ENCODE results near the gene ZNF423. TPM values are rescaled to one million over a fixed set of nuclear protein-coding genes. Genes with fewer than 3 reads are reported as not detected.

The ZNF423 gene
- total and polyA plus RNA-seq, 7 donors, result 0.69 to 19.7 (median 3.6) TPM

DNA sequence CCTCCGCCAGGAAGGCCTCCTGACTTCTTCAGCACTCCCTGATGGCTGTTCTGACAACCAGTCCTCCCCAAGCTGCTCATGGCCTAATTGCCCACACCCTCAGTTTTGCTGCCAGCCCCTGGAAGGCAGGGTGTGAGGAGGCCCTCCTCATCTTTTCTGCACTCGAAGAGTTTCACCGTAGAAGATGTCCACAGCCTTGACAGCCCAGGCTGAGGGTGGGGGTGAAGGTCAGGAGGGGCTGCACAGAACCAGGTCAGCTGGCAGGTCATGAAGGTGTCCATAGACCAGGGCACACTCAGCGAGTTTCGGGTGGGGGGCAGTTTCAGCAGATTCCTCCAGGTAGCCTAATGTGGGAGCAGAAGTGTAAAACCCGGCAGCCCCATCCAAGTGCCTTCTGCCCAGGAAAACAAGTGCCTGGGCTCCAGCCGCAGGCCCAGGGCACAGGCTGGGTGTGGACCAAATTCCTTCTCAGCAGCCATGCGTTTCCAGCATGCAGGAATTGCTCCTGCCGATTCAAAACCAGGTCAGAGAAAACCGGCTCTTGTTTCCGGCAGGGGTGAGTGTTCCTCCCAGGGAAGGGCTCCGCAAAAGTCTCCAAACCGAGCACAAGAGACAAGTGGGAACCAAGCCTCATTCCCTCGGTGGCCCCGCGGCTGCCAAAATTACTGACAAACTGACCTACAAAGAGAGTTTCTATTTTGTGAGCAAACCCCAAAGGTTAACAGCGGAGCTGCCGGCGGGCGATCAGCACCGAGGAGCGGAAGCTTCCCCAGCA lies 253.5 kb downstream of the ZNF423 start:
- Histone ChIP-seq H3K4me3 (no peak overlapping the region), H3K4me1 (peaks cover 0 to 12% (median 0%) of the 10 kb centered on the region in 4 donors), H3K9me3 (no peaks in the 10 kb centered on the region), H3K36me3 (no peaks in the 10 kb centered on the region), H3K27ac (no peak overlapping the region), H3K27me3 (no peaks in the 10 kb centered on the region)
- intact Hi-C loops (cut with DNase I), result no loop called here
- WGBS, 2 donors, result 85 to 93% methylated on average over 22 of the region's 22 CpGs
- TF ChIP-seq EP300 (IDR thresholded peaks at IDR 0.05), result no peak
- TF ChIP-seq, protein P1, sequence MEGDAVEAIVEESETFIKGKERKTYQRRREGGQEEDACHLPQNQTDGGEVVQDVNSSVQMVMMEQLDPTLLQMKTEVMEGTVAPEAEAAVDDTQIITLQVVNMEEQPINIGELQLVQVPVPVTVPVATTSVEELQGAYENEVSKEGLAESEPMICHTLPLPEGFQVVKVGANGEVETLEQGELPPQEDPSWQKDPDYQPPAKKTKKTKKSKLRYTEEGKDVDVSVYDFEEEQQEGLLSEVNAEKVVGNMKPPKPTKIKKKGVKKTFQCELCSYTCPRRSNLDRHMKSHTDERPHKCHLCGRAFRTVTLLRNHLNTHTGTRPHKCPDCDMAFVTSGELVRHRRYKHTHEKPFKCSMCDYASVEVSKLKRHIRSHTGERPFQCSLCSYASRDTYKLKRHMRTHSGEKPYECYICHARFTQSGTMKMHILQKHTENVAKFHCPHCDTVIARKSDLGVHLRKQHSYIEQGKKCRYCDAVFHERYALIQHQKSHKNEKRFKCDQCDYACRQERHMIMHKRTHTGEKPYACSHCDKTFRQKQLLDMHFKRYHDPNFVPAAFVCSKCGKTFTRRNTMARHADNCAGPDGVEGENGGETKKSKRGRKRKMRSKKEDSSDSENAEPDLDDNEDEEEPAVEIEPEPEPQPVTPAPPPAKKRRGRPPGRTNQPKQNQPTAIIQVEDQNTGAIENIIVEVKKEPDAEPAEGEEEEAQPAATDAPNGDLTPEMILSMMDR (IDR thresholded peaks at IDR 0.05), result no peak
- TF ChIP-seq POLR2A (IDR thresholded peaks at IDR 0.05), result no peak
- no peak for TF ChIP-seq POLR2AphosphoS5 (IDR thresholded peaks at IDR 0.05)
- no peak for DNase-seq

DNA sequence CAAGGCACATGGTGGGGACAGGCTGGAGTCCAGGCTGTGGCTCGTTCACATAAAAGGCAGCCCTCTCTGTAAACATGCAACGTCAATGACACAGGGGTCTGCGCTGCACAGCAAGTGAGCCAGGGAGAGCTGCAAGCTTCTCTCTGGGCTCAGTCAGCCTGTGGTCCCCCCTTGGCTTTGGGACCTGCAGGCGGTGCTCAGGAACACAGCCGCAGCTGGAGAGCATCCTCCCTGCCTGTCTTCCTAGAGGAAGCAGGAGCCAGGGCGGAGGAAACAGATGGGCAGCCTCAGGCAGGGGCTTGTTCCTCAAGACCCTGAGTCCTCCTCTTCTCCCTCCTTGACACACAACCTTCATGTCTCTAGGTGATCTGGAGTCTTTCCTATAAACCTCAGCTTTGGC lies 254.3 kb downstream of the ZNF423 start:
- no peak overlapping the region for H3K4me3 ChIP-seq
- TF ChIP-seq EP300 (IDR thresholded peaks at IDR 0.05) (no peak), POLR2A (IDR thresholded peaks at IDR 0.05) (no peak), POLR2AphosphoS5 (IDR thresholded peaks at IDR 0.05) (no peak)
- TF ChIP-seq, protein P1 (IDR thresholded peaks at IDR 0.05), result no peak
- WGBS, 2 donors, result 65 to 78% methylated on average over 6 of the region's 6 CpGs
- no peaks in the 10 kb centered on the region for H3K9me3 ChIP-seq
- DNase-seq, result no peak
- intact Hi-C loops (cut with DNase I), result no loop called here
- no peaks in the 10 kb centered on the region for H3K27me3 ChIP-seq
- H3K36me3 ChIP-seq, result no peaks in the 10 kb centered on the region
- no peak overlapping the region for H3K27ac ChIP-seq
- peaks cover 0 to 20% (median 5%) of the 10 kb centered on the region in 4 donors for H3K4me1 ChIP-seq

GRCh38 chr16:49600976-49601375 lies 254.9 kb downstream of the ZNF423 start:
- H3K9me3 ChIP-seq, result no peaks in the 10 kb centered on the region
- no peak overlapping the region for H3K27ac ChIP-seq
- H3K27me3 ChIP-seq, result no peaks in the 10 kb centered on the region
- H3K36me3 ChIP-seq, result no peaks in the 10 kb centered on the region
- 95 to 96% methylated on average over 8 of the region's 8 CpGs for WGBS, 2 donors
- H3K4me1 ChIP-seq, result peaks cover 0 to 23% (median 10%) of the 10 kb centered on the region in 4 donors
- intact Hi-C loops (cut with DNase I), result no loop called here
- TF ChIP-seq, protein P1 (IDR thresholded peaks at IDR 0.05), result no peak
- H3K4me3 ChIP-seq, result no peak overlapping the region
- no peak for DNase-seq

DNA sequence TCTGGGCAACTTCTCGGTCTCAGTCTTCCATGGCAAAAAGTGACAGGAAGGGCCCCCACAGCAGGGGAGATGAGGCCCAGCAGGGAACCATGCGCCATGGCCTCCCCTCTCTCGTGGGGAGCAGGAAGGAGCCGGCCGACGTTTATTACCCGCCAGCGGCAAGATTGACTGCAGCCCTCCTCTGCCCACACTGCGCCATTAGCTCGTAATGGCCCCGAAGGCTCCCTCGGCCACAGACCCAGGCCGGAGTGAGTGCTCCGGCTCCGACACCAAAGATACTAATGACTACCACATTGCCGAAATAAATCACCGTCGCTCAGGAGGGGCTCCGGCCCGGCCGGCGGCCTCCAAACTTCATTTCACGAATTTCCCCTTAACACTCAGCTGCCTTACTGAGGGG lies 255.4 kb downstream of the ZNF423 start:
- Histone ChIP-seq H3K4me3 (no peak overlapping the region), H3K4me1 (peaks cover 0 to 23% (median 11%) of the 10 kb centered on the region in 4 donors), H3K9me3 (no peaks in the 10 kb centered on the region), H3K27me3 (no peaks in the 10 kb centered on the region), H3K36me3 (no peaks in the 10 kb centered on the region), H3K27ac (no peak overlapping the region)
- 92 to 96% methylated on average over 23 of the region's 23 CpGs for WGBS, 2 donors
- no peak for DNase-seq
- intact Hi-C loops (cut with DNase I), result no loop called here
- TF ChIP-seq, protein P1 (IDR thresholded peaks at IDR 0.05), result no peak
- TF ChIP-seq EP300 (IDR thresholded peaks at IDR 0.05) (no peak), POLR2A (IDR thresholded peaks at IDR 0.05) (no peak), POLR2AphosphoS5 (IDR thresholded peaks at IDR 0.05) (no peak)
